Astrocyte of the spinal cord (primary cell): ENCODE data around the gene HAPSTR1.
A peak's percentile ranks its signal among the peaks of the same experiment; 100 is the strongest.

ENCODE experiments used
- DNase-seq: peaks from one replicate; pipeline ENCODE4 v3.0.0; 2011; ENCODE audit warnings: low read depth, low spot score
- H3K4me3 ChIP-seq: 2 replicates; pipeline ENCODE4 v1.5.1; 2011; ENCODE audit warnings: low read depth, mild to moderate bottlenecking, low read length, moderate library complexity
- in situ Hi-C: cut with HindIII; loops from 2 replicates; pipeline ENCODE4 v1.10.0; 2017; ENCODE audit warnings: low sequenced_read_pairs
- TF ChIP-seq, protein P1 (sequence below): IDR thresholded peaks from 2 replicates; pipeline ENCODE4 v1.5.1; 2012; ENCODE audit warnings: low read depth, mild to moderate bottlenecking, low read length, inconsistent platforms

HAPSTR1 gene

DNA sequence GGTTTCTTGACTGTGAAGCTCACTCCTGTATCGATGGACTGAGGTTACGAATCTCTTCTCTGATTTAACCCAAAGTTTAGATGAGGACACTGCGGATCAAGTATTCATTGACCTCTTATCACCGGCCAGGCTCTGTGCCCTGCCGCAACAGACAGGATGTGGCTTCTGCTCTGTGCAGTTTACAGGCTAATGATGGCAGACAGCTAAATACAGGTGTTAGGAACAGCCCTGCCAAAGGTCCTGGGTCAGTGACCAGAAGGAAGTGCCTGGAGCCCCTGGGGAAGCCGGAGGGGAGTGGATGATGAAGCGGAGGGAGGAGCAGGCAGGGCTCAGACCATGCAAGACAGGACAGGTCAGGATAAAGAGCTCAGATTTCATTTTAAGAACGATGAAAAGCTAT lies 44.4 kb downstream of the HAPSTR1 start:
- TF ChIP-seq, protein P1, sequence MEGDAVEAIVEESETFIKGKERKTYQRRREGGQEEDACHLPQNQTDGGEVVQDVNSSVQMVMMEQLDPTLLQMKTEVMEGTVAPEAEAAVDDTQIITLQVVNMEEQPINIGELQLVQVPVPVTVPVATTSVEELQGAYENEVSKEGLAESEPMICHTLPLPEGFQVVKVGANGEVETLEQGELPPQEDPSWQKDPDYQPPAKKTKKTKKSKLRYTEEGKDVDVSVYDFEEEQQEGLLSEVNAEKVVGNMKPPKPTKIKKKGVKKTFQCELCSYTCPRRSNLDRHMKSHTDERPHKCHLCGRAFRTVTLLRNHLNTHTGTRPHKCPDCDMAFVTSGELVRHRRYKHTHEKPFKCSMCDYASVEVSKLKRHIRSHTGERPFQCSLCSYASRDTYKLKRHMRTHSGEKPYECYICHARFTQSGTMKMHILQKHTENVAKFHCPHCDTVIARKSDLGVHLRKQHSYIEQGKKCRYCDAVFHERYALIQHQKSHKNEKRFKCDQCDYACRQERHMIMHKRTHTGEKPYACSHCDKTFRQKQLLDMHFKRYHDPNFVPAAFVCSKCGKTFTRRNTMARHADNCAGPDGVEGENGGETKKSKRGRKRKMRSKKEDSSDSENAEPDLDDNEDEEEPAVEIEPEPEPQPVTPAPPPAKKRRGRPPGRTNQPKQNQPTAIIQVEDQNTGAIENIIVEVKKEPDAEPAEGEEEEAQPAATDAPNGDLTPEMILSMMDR = no peak
- DNase-seq = no peak
- in situ Hi-C loops = no loop called here
- H3K4me3 ChIP-seq = no peak overlapping the region

DNA sequence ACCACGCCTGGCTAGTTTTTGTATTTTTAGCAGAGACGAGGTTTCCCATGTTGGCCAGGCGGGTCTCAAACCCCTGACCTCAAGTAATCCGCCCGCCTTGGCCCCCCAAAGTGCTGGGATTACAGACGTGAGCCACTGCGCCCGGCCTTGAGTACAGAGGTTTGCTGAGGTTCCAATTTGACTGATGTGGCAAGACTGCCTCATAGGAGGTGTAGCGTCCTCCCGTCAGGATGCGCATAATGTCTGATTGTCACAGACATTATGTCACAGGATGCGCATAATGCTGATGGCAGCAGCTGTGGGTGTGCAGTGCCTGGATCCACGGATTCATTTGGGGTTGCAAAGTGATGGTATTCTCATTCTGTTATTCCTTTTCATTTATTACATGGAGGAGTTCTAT lies 45.2 kb downstream of the HAPSTR1 start:
- no peak overlapping the region for H3K4me3 ChIP-seq
- TF ChIP-seq, protein P1 = no peak
- DNase-seq = no peak
- in situ Hi-C loops = no loop called here

DNA sequence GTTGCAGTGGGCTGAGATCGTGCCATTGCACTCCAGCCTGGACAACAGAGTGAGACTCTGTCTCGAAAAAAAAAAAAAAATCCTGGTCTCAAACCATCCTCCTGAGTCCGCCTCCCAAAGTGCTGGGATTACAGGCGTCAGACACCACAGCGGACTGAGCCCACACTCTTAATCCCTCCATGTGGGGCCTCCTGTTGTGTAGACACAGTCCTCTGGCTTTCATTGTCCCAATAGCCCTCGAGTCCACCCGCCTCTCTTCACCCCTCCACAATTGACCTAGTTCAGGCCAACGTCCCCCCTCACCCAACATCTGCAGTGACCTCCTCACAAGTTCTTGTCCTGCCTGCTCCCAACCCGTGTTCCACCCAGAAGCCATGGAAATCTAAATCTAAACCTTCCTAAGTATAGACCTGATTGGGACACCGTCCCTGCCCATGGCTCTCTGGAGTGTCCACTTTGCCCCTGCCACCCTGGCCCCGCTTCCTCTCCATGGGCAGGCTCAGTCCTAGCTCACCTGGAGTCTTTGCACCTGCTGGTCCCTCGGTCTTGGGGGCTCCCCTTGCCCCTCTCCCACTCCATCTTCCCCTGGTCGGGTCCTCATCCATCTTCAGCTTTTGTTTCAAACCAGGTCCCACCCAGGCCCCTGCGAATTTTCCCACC lies 46.7 kb downstream of the HAPSTR1 start:
- DNase-seq = no peak
- in situ Hi-C loops = no loop called here
- TF ChIP-seq, protein P1 = no peak
- H3K4me3 ChIP-seq = no peak overlapping the region

GRCh38 chr16:9138731-9139501 lies 47.5 kb downstream of the HAPSTR1 start:
- H3K4me3 ChIP-seq = peak overlapping the region; percentile 17
- in situ Hi-C loops = no loop called here
- TF ChIP-seq, protein P1 = peak; percentile 99
- DNase-seq = peak; percentile 60

DNA sequence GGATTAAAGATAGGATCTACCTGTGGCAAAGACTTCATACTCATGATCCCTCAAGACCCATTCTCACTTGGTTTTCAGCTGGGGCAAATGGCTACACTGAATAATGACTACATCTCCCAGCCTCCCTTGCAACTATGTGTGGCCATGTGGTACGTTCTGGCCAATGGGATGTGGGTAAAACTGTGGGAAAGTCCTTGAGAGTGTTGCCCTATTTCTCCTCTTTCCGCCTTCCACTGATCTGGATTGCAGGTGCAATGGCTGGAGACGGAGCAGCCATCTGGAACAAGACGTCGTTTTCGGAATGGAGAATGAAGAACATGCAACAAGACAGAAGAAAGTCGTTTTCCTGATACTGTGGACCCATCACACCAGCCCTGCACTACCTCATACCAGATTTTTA lies 48.5 kb downstream of the HAPSTR1 start:
- H3K4me3 ChIP-seq = no peak overlapping the region
- TF ChIP-seq, protein P1 = no peak
- no peak for DNase-seq
- in situ Hi-C loops = no loop called here
